ENCODE data around the gene CWC25. TPM values are rescaled to one million over a fixed set of nuclear protein-coding genes. Genes with fewer than 3 reads are reported as not detected.

The CWC25 gene
- total and polyA plus RNA-seq, 2 of the 13 experiments (the other 11 are each of a cell fraction or from before 2014, with no cell fraction given): 15.6 to 22.7 TPM

- Histone ChIP-seq H3K9me3 (ENCODE audit: low read length) (no peaks in the 10 kb centered on the region), H3K9ac (ENCODE audit: insufficient read depth, low read depth, low read length) (peak overlapping the region; percentile 87; the same call in 1 of the 2 replicates)
- 48% methylated on average over 5 of the region's 5 CpGs for WGBS (ENCODE audit: low lambda C conversion rate)
- TF ChIP-seq ATF7 (IDR thresholded peaks at IDR 0.05) (peak; percentile 93), ATF7 (CRISPR knock-in tag; IDR thresholded peaks at IDR 0.05) (0 out of 2 replicates have a peak, but pooled peaks have one; percentile 2), MED8 (CRISPR knock-in tag; IDR thresholded peaks at IDR 0.05; ENCODE audit: insufficient replicate concordance) (peak; percentile 3), KLF12 (CRISPR knock-in tag; IDR thresholded peaks at IDR 0.05; ENCODE audit: borderline replicate concordance) (0 out of 2 replicates have a peak, but pooled peaks have one; percentile 6), ZBTB7A (CRISPR knock-in tag; IDR thresholded peaks at IDR 0.05) (0 out of 2 replicates have a peak, but pooled peaks have one; percentile 4), ZNF441 (CRISPR knock-in tag; IDR thresholded peaks at IDR 0.05; ENCODE audit: borderline replicate concordance) (0 out of 2 replicates have a peak, but pooled peaks have one; percentile 2), ZNF629 (CRISPR knock-in tag; conservative IDR thresholded peaks at IDR 0.05) (peak; percentile 97), FUBP1 (CRISPR knock-in tag; IDR thresholded peaks at IDR 0.05; ENCODE audit: borderline replicate concordance) (peak; percentile 4; the same call in 1 of the 2 replicates), ZNF44 (CRISPR knock-in tag; IDR thresholded peaks at IDR 0.05) (0 out of 2 replicates have a peak, but pooled peaks have one; percentile 3), ZNF589 (CRISPR knock-in tag; conservative IDR thresholded peaks at IDR 0.05) (peak; percentile 50; the same call in 1 of the 2 replicates), KDM1A (CRISPR knock-in tag; IDR thresholded peaks at IDR 0.05) (peak; percentile 56; the same call in 1 of the 2 replicates), KLF16 (CRISPR knock-in tag; IDR thresholded peaks at IDR 0.05) (no peak), MTERF4 (CRISPR knock-in tag; IDR thresholded peaks at IDR 0.05) (peak; percentile 51; the same call in 1 of the 2 replicates), ZNF232 (CRISPR knock-in tag; IDR thresholded peaks at IDR 0.05; ENCODE audit: borderline replicate concordance) (no peak), ZNF878 (CRISPR knock-in tag; IDR thresholded peaks at IDR 0.05) (0 out of 2 replicates have a peak, but pooled peaks have one; percentile 0), HNF4G (IDR thresholded peaks at IDR 0.05; ENCODE audit: borderline replicate concordance, low read depth, low read length) (no peak), HNF4G (CRISPR knock-in tag; IDR thresholded peaks at IDR 0.05; ENCODE audit: borderline replicate concordance, low read depth) (0 out of 2 replicates have a peak, but pooled peaks have one; percentile 3), MEF2D (CRISPR knock-in tag; IDR thresholded peaks at IDR 0.05) (0 out of 2 replicates have a peak, but pooled peaks have one; percentile 7), ZFX (CRISPR knock-in tag; IDR thresholded peaks at IDR 0.05; ENCODE audit: low read depth) (peak; percentile 9), ZNF704 (CRISPR knock-in tag; IDR thresholded peaks at IDR 0.05; ENCODE audit: borderline replicate concordance) (0 out of 2 replicates have a peak, but pooled peaks have one; percentile 40)
These were observed 46.9 kb upstream of the CWC25 start for GRCh38 chr17:38872027-38872511.

More at GRCh38 chr17:38872027-38872511, 46.9 kb upstream of the CWC25 start:
- POLR2A ChIA-PET: interaction anchor here (0.6 to 7.3 kb wide), 27 partner anchors 9 to 1332 kb away, joined by 3 to 175 read pairs (median 9); partner anchors contain the start of genes CWC25, LASP1NB, MED1 and PIP4K2B
- FAIRE-seq (no peak), DNase-seq (ENCODE audit: low spot score) (no peak), ATAC-seq (no peak)
- peaks cover 47% of the 10 kb centered on the region for H3K4me1 ChIP-seq (ENCODE audit: insufficient read depth, low read length)
- H3K36me3 ChIP-seq (replicated peaks in 1 of 2; ENCODE audit: control insufficient read depth in 1 of 2, insufficient read depth in 2 of 2, low read length in 2 of 2): peaks cover 5 to 21% of the 10 kb centered on the region in 2 experiments
- H3K27ac ChIP-seq (ENCODE audit: extremely low read length, insufficient read depth, low read length): peak overlapping the region; percentile 76
- CTCF ChIA-PET (ENCODE audit: low intra/inter-chr PET ratio, low total read pairs): interaction anchor here (1.8 kb wide), 1 partner anchor 44 kb away, joined by 3 read pairs; no protein-coding TSS in a partner anchor
- TSS peak; percentile 54 for BruUV-seq (replicated peaks)
- in situ Hi-C loops (cut with HindIII; ENCODE audit: extremely low pct_ligation_motif_present, low pct_unique_long_range_greater_than_20kb) (no loop called here), intact Hi-C loops (cut with micrococcal nuclease; ENCODE audit: unreplicated experiment) (loop anchor here (5.0 kb wide), 2 partner anchors 45 to 280 kb away; partner anchors contain the start of gene PLXDC1)
- H4K20me1 ChIP-seq (ENCODE audit: insufficient read depth, low read length): peaks cover 46% of the 10 kb centered on the region
- H2AFZ ChIP-seq (ENCODE audit: low read length): no peak overlapping the region
- H3K27me3 ChIP-seq (ENCODE audit: control insufficient read depth in 1 of 2, insufficient read depth in 2 of 2, low read length in 2 of 2): peaks cover 0 to 2% of the 10 kb centered on the region in 2 experiments; a peak in 2 of 5 replicates
- peaks cover 62% of the 10 kb centered on the region for H3K79me2 ChIP-seq (ENCODE audit: insufficient read depth, low read length)
- H3K4me3 ChIP-seq (replicated peaks in 1 of 3; ENCODE audit: insufficient read depth in 1 of 3, low read depth in 2 of 3, low read length in 3 of 3): peak overlapping the region; percentile 96 to 99 (median 98)
- H3K4me2 ChIP-seq (ENCODE audit: low read depth, low read length): peak overlapping the region; percentile 87

Data from HepG2 (cell line).